ENCODE results near the gene TRIM38. TPM values are rescaled to one million over a fixed set of nuclear protein-coding genes. Genes with fewer than 3 reads are reported as not detected.

TRIM38 gene
- total RNA-seq, 2 experiments from 2014 or later: 17.0 to 17.5 TPM

- Histone ChIP-seq H3K4me3 (ENCODE audit: low read length) (no peak overlapping the region), H3K36me3 (ENCODE audit: insufficient read depth, low read length) (no peaks in the 10 kb centered on the region), H3K27me3 (ENCODE audit: control insufficient read depth in 1 of 2, insufficient read depth in 2 of 2, low read length in 2 of 2) (no peaks in the 10 kb centered on the region), H3K27ac (ENCODE audit: low read depth in 1 of 2, low read length in 2 of 2) (no peak overlapping the region), H3K4me1 (ENCODE audit: insufficient read depth, low read length) (no peaks in the 10 kb centered on the region), H3K9me3 (ENCODE audit: control insufficient read depth in 1 of 2, insufficient read depth in 1 of 2, low read length in 2 of 2) (no peaks in the 10 kb centered on the region)
- Mint-ChIP-seq H3K27me3 (no peaks in the 10 kb centered on the region), H3K9me3 (no peaks in the 10 kb centered on the region), H3K4me3 (no peak overlapping the region), H3K4me1 (ENCODE audit: low read depth) (no peaks in the 10 kb centered on the region), H3K36me3 (ENCODE audit: low read depth) (no peaks in the 10 kb centered on the region), H3K27ac (no peak overlapping the region)
- CTCF ChIA-PET: no interaction called here
- DNase-seq (no peak), ATAC-seq (ENCODE audit: poor library complexity) (no peak)
- no peak for TF ChIP-seq CTCF (IDR thresholded peaks at IDR 0.05)
- POLR2A ChIA-PET: interaction anchor here (0.8 kb wide), 1 partner anchor 19 kb away, joined by 3 read pairs; no protein-coding TSS in a partner anchor
- intact Hi-C loops (cut with DNase I, micrococcal nuclease): no loop called here
Measured at GRCh38 chr6:25916789-25917490, 45.7 kb upstream of the TRIM38 start.

- Mint-ChIP-seq H3K27me3 (no peaks in the 10 kb centered on the region), H3K9me3 (no peaks in the 10 kb centered on the region), H3K36me3 (ENCODE audit: low read depth) (no peaks in the 10 kb centered on the region), H3K4me3 (no peak overlapping the region), H3K27ac (no peak overlapping the region), H3K4me1 (ENCODE audit: low read depth) (no peaks in the 10 kb centered on the region)
- H3K27ac ChIP-seq (ENCODE audit: low read depth in 1 of 2, low read length in 2 of 2): no peak overlapping the region
- no peak for DNase-seq
- no peaks in the 10 kb centered on the region for H3K36me3 ChIP-seq (ENCODE audit: insufficient read depth, low read length)
- no peak for ATAC-seq (ENCODE audit: poor library complexity)
- TF ChIP-seq CTCF (IDR thresholded peaks at IDR 0.05): no peak
- no peaks in the 10 kb centered on the region for H3K9me3 ChIP-seq (ENCODE audit: control insufficient read depth in 1 of 2, insufficient read depth in 1 of 2, low read length in 2 of 2)
- CTCF ChIA-PET: no interaction called here
- H3K27me3 ChIP-seq (ENCODE audit: control insufficient read depth in 1 of 2, insufficient read depth in 2 of 2, low read length in 2 of 2): no peaks in the 10 kb centered on the region
- POLR2A ChIA-PET: no interaction called here
- H3K4me1 ChIP-seq (ENCODE audit: insufficient read depth, low read length): no peaks in the 10 kb centered on the region
- no peak overlapping the region for H3K4me3 ChIP-seq (ENCODE audit: low read length)
- intact Hi-C loops (cut with DNase I, micrococcal nuclease): no loop called here
Measured at GRCh38 chr6:25918083-25918683, 44.4 kb upstream of the TRIM38 start.

GRCh38 chr6:25919657-25920056, 42.9 kb upstream of the TRIM38 start:
- no peaks in the 10 kb centered on the region for H3K36me3 ChIP-seq (ENCODE audit: insufficient read depth, low read length)
- H3K9me3 ChIP-seq (ENCODE audit: control insufficient read depth in 1 of 2, insufficient read depth in 1 of 2, low read length in 2 of 2): no peaks in the 10 kb centered on the region
- no peaks in the 10 kb centered on the region for H3K27me3 Mint-ChIP-seq
- H3K27ac Mint-ChIP-seq: no peak overlapping the region
- no peaks in the 10 kb centered on the region for H3K9me3 Mint-ChIP-seq
- H3K27me3 ChIP-seq (ENCODE audit: control insufficient read depth in 1 of 2, insufficient read depth in 2 of 2, low read length in 2 of 2): no peaks in the 10 kb centered on the region
- H3K4me1 ChIP-seq (ENCODE audit: insufficient read depth, low read length): no peaks in the 10 kb centered on the region
- ChIA-PET CTCF (no interaction called here), POLR2A (no interaction called here)
- intact Hi-C loops (cut with DNase I, micrococcal nuclease): no loop called here
- ATAC-seq (ENCODE audit: poor library complexity) (no peak), DNase-seq (no peak)
- no peak overlapping the region for H3K4me3 ChIP-seq (ENCODE audit: low read length)
- no peaks in the 10 kb centered on the region for H3K36me3 Mint-ChIP-seq (ENCODE audit: low read depth)
- H3K27ac ChIP-seq (ENCODE audit: low read depth in 1 of 2, low read length in 2 of 2): no peak overlapping the region
- H3K4me1 Mint-ChIP-seq (ENCODE audit: low read depth): no peaks in the 10 kb centered on the region
- no peak overlapping the region for H3K4me3 Mint-ChIP-seq
- no peak for TF ChIP-seq CTCF (IDR thresholded peaks at IDR 0.05)
